Measurements from ENCODE around the gene CCDC71L. TPM values are rescaled to one million over a fixed set of nuclear protein-coding genes. Genes with fewer than 3 reads are reported as not detected.

CCDC71L gene
- polyA plus RNA-seq, 3 donors: 7.4 to 8.7 (median 8.6) TPM

DNA sequence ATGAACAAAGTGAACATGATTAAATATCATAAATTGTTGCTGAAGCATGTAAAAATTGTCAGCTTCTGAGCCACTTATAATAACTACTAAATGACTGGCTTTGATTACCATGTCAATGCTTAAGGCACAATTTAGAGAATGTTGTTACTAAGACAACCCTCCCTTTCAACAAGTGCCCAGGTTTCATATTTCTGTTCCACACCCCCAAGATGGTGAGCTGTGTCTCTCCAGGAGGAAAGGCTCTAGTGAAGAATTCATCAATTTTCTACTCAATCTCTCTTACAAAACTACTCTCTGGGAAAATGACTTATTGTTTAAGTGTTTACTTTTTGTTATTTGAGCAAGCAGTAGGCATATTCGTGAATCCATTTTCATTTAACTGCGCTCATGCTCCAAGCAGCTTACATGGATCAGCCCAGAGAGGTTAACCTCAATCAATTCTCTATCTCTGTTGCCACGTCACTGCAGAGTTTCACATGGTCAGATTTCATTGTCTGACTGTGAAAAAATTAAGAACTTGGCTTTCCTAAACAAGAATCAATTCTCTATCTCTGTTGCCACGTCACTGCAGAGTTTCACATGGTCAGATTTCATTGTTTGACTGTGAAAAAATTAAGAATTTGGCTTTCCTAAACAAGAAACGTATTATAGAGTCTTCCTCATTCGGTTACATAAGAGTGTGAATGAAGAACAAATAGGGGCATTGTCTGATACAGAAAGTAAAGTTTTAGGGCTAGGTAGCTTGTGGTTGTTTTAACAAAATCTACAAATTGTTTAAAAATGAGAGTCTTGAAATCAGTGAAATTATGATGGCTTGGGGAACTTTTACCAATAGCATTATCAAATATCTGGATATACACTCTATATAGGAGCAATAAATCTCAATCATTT lies 49.7 kb downstream of the CCDC71L start:
- DNase-seq (ENCODE audit: low read depth in 3 of 3, low spot score in 2 of 3): no peak

DNA sequence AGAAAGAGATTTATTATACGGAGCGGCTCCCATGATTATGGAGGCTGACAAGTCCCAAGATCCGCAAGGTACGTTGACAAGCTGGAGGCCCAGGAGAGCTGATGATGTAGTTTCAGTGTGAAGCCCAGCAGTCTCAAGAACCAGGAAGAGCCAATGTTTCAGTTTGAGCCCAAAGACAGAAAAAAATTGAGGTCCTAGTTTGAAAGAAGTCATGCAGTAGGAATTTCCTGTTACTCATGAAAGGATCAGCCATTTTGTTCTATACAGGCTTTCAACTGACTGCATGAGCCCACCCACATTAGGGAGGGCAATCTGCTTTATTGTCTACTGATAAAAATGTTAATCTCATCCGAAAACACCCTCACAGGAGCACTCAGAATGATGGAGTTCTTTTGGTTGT lies 51.5 kb downstream of the CCDC71L start:
- DNase-seq (ENCODE audit: low read depth in 3 of 3, low spot score in 2 of 3): no peak

DNA sequence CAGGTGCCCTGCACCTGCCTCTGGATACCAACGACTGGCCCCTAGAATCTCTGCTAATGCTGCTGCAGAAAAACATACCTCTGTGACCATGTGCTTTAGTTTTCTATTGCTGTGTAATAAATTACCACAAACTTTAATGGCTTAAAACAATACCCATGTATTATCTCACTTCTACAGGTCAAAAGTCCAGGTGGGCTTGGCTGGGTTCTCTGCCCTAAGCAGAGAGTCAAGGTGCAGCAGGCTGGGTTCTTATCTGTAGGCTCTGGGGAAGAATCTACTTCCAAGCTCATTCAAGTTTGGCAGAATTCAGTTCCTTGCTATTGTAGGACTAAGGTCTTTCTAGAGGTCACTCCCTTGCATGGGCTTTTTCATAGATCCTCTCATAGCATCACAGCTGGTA lies 52.3 kb downstream of the CCDC71L start:
- DNase-seq (ENCODE audit: low read depth in 3 of 3, low spot score in 2 of 3): no peak

Other genes starting within 250 kb of the CCDC71L start
- gene PIK3CG, start 204.1 kb upstream of the CCDC71L start, polyA plus RNA-seq (ENCODE audit: insufficient read length in 3 of 3): 1 to 10 TPM; 2.8 to 3.5 (median 3.3) TPM